Measurements from ENCODE around the gene PDE7B.

DNA sequence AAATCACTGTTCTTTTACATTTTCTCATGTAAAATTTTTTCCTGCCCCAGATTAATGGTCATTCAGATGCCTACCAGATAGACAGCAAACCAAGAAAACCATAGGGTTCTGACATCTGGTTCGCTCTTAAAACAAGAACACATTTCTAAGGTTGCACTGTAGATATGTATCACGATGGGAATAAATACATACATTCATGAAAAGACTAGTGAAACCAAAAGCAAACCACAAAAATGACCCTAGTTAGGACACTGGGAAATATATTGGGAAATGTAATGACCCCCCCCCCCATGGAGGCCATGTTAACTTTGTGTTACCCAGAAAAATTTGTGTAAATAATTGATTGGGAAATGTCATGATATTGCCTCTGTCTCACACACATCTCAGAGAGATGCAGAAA, 361.1 kb downstream of the PDE7B start:
- TF ChIP-seq SP4 (IDR thresholded peaks at IDR 0.05; ENCODE audit: low read length) (no peak), SIX5 (IDR thresholded peaks at IDR 0.05; ENCODE audit: low read depth, low read length) (no peak), POLR2A (IDR thresholded peaks at IDR 0.05; ENCODE audit: control extremely low read depth in 1 of 2, low read depth in 2 of 2, low read length in 2 of 2) (no peak), CTCF (IDR thresholded peaks at IDR 0.05; ENCODE audit: control extremely low read depth in 1 of 3, insufficient read depth in 1 of 3, low read depth in 1 of 3, low read length in 3 of 3) (no peak), POLR2AphosphoS5 (IDR thresholded peaks at IDR 0.05; ENCODE audit: low read depth, low read length) (no peak), RXRA (IDR thresholded peaks at IDR 0.05; ENCODE audit: insufficient read depth, low read depth, low read length) (no peak), RAD21 (IDR thresholded peaks at IDR 0.05 in 1 of 2, conservative IDR thresholded peaks at IDR 0.05 in 1 of 2; ENCODE audit: low read depth in 2 of 2, low read length in 2 of 2) (no peak), EP300 (IDR thresholded peaks at IDR 0.05; ENCODE audit: borderline replicate concordance in 1 of 2, low read depth in 2 of 2, low read length in 2 of 2) (no peak), E2F6 (IDR thresholded peaks at IDR 0.05) (no peak), EZH2 (IDR thresholded peaks at IDR 0.05; ENCODE audit: low read depth, low read length, severe bottlenecking) (no peak)

All from H1 (cell line).